ENCODE data around the gene POLK.
"Not testable (repeated sequence)": the region's sequence is repeated elsewhere in the genome, so short reads cannot be mapped to it uniquely, and the experiment has no call there.

The POLK gene

GRCh38 chr5:75601567-75601966 lies 89.9 kb downstream of the POLK start:
- no peak for DNase-seq (ENCODE audit: low spot score)
- in situ Hi-C loops (cut with MboI; ENCODE audit: low pct_unique_long_range_greater_than_20kb, low sequenced_read_pairs, unreplicated experiment), result no loop called here
- no peak for TF ChIP-seq CTCF (IDR thresholded peaks at IDR 0.05; ENCODE audit: extremely low read depth, insufficient read depth, missing control alignments)

GRCh38 chr5:75601996-75602395 lies 90.3 kb downstream of the POLK start:
- no peak for TF ChIP-seq CTCF (IDR thresholded peaks at IDR 0.05; ENCODE audit: extremely low read depth, insufficient read depth, missing control alignments)
- in situ Hi-C loops (cut with MboI; ENCODE audit: low pct_unique_long_range_greater_than_20kb, low sequenced_read_pairs, unreplicated experiment), result no loop called here
- DNase-seq (ENCODE audit: low spot score), result no peak

- in situ Hi-C loops (cut with MboI; ENCODE audit: low pct_unique_long_range_greater_than_20kb, low sequenced_read_pairs, unreplicated experiment), result no loop called here
- no peak for DNase-seq (ENCODE audit: low spot score)
- no peak for TF ChIP-seq CTCF (IDR thresholded peaks at IDR 0.05; ENCODE audit: extremely low read depth, insufficient read depth, missing control alignments)
Measured at GRCh38 chr5:75603371-75603770, 91.7 kb downstream of the POLK start.

GRCh38 chr5:75603821-75604220 lies 92.1 kb downstream of the POLK start:
- in situ Hi-C loops (cut with MboI; ENCODE audit: low pct_unique_long_range_greater_than_20kb, low sequenced_read_pairs, unreplicated experiment), result no loop called here
- no peak for TF ChIP-seq CTCF (IDR thresholded peaks at IDR 0.05; ENCODE audit: extremely low read depth, insufficient read depth, missing control alignments)
- no peak for DNase-seq (ENCODE audit: low spot score)

GRCh38 chr5:75607341-75607740 lies 95.7 kb downstream of the POLK start:
- DNase-seq (ENCODE audit: low spot score); in situ Hi-C loops (cut with MboI; ENCODE audit: low pct_unique_long_range_greater_than_20kb, low sequenced_read_pairs, unreplicated experiment): not testable (repeated sequence)

GRCh38 chr5:75608870-75609269 lies 97.2 kb downstream of the POLK start:
- no peak for DNase-seq (ENCODE audit: low spot score)
- TF ChIP-seq CTCF (IDR thresholded peaks at IDR 0.05; ENCODE audit: extremely low read depth, insufficient read depth, missing control alignments), result no peak
- in situ Hi-C loops (cut with MboI; ENCODE audit: low pct_unique_long_range_greater_than_20kb, low sequenced_read_pairs, unreplicated experiment), result no loop called here

GRCh38 chr5:75610201-75610600 lies 98.5 kb downstream of the POLK start:
- in situ Hi-C loops (cut with MboI; ENCODE audit: low pct_unique_long_range_greater_than_20kb, low sequenced_read_pairs, unreplicated experiment), result no loop called here
- TF ChIP-seq CTCF (IDR thresholded peaks at IDR 0.05; ENCODE audit: extremely low read depth, insufficient read depth, missing control alignments), result no peak
- no peak for DNase-seq (ENCODE audit: low spot score)

GRCh38 chr5:75610859-75611310 lies 99.2 kb downstream of the POLK start:
- in situ Hi-C loops (cut with MboI; ENCODE audit: low pct_unique_long_range_greater_than_20kb, low sequenced_read_pairs, unreplicated experiment); DNase-seq (ENCODE audit: low spot score): not testable (repeated sequence)

Measured in GM13977 (cell line).